ENCODE data around the gene MPP2.
A peak's percentile ranks its signal among the peaks of the same experiment; 100 is the strongest.

MPP2 gene

GRCh38 chr17:43950554-43950953, 43.2 kb upstream of the MPP2 start:
- no peak for DNase-seq (ENCODE audit: low spot score)
- in situ Hi-C loops (cut with MboI; ENCODE audit: low pct_unique_long_range_greater_than_20kb, low sequenced_read_pairs, unreplicated experiment), result no loop called here
- TF ChIP-seq, protein P1, sequence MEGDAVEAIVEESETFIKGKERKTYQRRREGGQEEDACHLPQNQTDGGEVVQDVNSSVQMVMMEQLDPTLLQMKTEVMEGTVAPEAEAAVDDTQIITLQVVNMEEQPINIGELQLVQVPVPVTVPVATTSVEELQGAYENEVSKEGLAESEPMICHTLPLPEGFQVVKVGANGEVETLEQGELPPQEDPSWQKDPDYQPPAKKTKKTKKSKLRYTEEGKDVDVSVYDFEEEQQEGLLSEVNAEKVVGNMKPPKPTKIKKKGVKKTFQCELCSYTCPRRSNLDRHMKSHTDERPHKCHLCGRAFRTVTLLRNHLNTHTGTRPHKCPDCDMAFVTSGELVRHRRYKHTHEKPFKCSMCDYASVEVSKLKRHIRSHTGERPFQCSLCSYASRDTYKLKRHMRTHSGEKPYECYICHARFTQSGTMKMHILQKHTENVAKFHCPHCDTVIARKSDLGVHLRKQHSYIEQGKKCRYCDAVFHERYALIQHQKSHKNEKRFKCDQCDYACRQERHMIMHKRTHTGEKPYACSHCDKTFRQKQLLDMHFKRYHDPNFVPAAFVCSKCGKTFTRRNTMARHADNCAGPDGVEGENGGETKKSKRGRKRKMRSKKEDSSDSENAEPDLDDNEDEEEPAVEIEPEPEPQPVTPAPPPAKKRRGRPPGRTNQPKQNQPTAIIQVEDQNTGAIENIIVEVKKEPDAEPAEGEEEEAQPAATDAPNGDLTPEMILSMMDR (IDR thresholded peaks at IDR 0.05; ENCODE audit: extremely low read depth, insufficient read depth, missing control alignments), result no peak

GRCh38 chr17:43949781-43950180, 42.4 kb upstream of the MPP2 start:
- in situ Hi-C loops (cut with MboI; ENCODE audit: low pct_unique_long_range_greater_than_20kb, low sequenced_read_pairs, unreplicated experiment), result loop anchor here (10.0 kb wide), 1 partner anchor 45 kb away; no protein-coding TSS in a partner anchor
- DNase-seq (ENCODE audit: low spot score), result no peak
- TF ChIP-seq, protein P1 (IDR thresholded peaks at IDR 0.05; ENCODE audit: extremely low read depth, insufficient read depth, missing control alignments), result no peak

DNA sequence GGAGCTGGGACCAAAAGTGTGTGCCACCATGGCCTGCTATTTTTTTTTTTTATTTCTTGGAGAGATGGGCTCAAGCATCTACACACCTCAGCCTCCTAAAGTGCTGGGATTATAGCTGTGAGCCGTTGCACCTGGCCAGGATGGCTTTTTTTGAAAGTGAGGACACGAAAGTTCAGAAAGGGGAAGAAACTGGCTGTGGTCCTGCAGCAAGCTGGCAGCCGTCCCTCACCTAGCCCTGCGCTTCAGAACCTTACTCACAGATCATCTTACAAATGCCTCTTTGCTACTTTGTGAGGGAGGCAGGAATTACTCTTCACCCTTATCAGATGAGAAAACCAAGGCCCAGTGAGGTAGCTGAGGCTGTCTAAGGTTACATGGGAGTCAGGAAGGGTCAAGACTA, 39.4 kb upstream of the MPP2 start:
- in situ Hi-C loops (cut with MboI; ENCODE audit: low pct_unique_long_range_greater_than_20kb, low sequenced_read_pairs, unreplicated experiment), result loop anchor here (10.0 kb wide), 1 partner anchor 48 kb away; no protein-coding TSS in a partner anchor
- TF ChIP-seq, protein P1 (IDR thresholded peaks at IDR 0.05; ENCODE audit: extremely low read depth, insufficient read depth, missing control alignments), result no peak
- DNase-seq (ENCODE audit: low spot score), result no peak

DNA sequence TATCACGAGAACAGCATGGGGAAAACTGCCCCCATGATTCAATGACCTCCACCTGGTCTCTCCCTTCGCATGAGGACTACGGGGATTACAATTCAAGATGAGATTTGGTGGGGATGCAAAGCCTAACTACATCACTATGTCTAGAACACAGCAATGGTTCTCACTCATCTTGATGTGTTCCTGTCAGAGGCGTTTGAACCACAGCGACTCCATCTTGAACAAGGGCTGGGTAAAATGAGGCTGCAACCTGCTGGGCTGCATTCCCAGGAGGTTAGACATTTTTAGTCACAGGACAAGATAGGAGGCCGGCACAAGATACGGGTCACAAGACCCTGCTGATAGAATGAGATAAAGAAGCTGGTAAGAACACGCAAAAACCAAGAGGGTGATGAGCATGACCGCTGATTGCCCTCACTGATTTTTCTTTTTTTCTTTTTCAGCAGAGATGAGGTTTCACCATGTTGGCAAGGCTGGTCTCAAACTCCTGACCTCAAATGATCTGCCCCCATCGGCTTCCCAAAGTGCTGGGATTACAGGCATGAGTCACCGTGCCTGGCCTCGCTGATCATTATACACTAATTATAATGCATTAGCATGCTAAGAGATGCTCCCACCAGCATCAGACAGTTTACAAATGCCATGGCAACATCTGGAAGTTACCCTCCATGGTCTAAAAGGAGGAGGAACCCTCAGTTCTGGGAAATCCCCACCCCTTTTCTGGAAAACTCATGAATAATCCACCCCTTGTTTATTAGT, 37.9 kb upstream of the MPP2 start:
- in situ Hi-C loops (cut with MboI; ENCODE audit: low pct_unique_long_range_greater_than_20kb, low sequenced_read_pairs, unreplicated experiment), result loop anchor here (10.0 kb wide), 1 partner anchor 50 kb away; no protein-coding TSS in a partner anchor
- DNase-seq (ENCODE audit: low spot score), result no peak
- TF ChIP-seq, protein P1 (IDR thresholded peaks at IDR 0.05; ENCODE audit: extremely low read depth, insufficient read depth, missing control alignments), result no peak

GRCh38 chr17:43942051-43942685, 34.8 kb upstream of the MPP2 start, which contains the start of gene PPY:
TSS of gene PPY (minus strand) at chr17:43942476. CDS start at chr17:43941654, 822 bp downstream.
- in situ Hi-C loops (cut with MboI; ENCODE audit: low pct_unique_long_range_greater_than_20kb, low sequenced_read_pairs, unreplicated experiment), result loop anchor here (10.0 kb wide), 1 partner anchor 53 kb away; no protein-coding TSS in a partner anchor
- TF ChIP-seq, protein P1 (IDR thresholded peaks at IDR 0.05; ENCODE audit: extremely low read depth, insufficient read depth, missing control alignments), result no peak
- DNase-seq (ENCODE audit: low spot score), result no peak

GRCh38 chr17:43940630-43941029, 33.3 kb upstream of the MPP2 start:
- in situ Hi-C loops (cut with MboI; ENCODE audit: low pct_unique_long_range_greater_than_20kb, low sequenced_read_pairs, unreplicated experiment), result loop anchor here (10.0 kb wide), 1 partner anchor 54 kb away; no protein-coding TSS in a partner anchor
- TF ChIP-seq, protein P1 (IDR thresholded peaks at IDR 0.05; ENCODE audit: extremely low read depth, insufficient read depth, missing control alignments), result peak; percentile 39
- DNase-seq (ENCODE audit: low spot score), result no peak
